ENCODE data around the gene POP4. TPM values are rescaled to one million over a fixed set of nuclear protein-coding genes. Genes with fewer than 3 reads are reported as not detected.
A peak's percentile ranks its signal among the peaks of the same experiment; 100 is the strongest.

The POP4 gene
- polyA plus RNA-seq, 1 donor: 43.7 TPM

DNA sequence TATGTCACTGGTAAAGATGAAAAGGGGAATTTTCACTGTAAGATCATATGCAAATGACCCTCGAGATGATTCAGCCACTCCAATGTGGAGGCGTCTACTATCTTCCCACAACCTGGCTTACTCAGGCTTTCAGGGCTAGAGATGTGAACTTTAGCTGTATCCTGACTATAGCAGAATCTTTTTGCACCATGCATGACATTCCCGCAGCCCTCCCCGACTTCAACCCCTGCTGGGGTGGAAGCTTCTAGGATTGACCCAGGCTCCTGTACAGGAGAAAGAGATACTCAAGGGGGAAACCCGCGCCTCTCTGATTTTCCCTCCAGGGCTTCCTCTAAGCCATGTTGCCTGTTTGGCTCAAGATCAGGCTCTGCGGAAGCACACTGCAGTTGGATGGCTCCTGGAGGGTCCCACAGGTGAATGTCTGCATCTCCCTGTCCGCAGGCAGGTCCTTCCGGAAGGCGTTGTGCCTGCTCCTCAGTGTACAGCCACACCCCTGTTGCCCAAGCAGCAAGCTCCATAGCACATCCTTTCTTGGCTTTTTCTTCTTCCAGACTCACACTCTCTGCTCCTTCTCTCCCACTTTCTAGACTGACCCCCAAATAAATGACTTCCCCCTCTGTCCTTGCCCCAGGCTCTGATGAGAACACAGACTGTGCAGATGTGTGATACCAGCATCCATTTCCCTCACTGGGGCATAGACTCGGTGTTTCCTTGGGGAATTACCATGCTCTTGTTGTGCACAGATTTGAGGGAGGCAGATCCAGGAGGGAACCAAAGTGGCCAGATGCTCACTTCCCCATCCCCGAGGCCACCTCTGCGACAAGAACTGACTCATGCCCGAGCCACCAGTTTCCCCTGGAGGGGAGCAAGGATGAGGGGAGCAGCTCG, 29.1 kb upstream of the POP4 start:
- no peak for DNase-seq

GRCh38 chr19:29577649-29577963, 28.5 kb upstream of the POP4 start:
- DNase-seq: no peak

GRCh38 chr19:29578349-29578748, 27.7 kb upstream of the POP4 start:
- no peak for DNase-seq

- DNase-seq: no peak
These were observed 26.7 kb upstream of the POP4 start for GRCh38 chr19:29579308-29579910.

DNA sequence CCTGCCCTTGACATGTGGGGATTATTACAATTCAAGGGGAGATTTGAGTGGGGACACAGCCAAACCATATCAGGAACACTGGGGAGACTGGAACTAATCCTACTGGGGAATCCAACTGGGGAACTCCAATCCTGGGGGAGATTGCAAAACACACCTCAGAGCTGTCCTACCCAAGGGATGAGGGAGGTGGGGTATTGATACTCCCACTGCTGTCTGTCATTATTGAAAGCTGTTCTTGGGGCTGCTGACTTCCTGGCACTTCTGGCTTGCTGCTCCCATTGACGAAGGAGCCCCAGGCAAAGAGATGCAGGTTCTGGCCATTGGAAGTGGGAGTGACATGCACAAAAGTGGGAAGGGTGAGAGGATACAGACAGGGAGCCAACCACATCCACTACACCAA, 24.7 kb upstream of the POP4 start:
- DNase-seq: no peak

GRCh38 chr19:29583196-29583999, 22.7 kb upstream of the POP4 start:
- no peak for DNase-seq

DNA sequence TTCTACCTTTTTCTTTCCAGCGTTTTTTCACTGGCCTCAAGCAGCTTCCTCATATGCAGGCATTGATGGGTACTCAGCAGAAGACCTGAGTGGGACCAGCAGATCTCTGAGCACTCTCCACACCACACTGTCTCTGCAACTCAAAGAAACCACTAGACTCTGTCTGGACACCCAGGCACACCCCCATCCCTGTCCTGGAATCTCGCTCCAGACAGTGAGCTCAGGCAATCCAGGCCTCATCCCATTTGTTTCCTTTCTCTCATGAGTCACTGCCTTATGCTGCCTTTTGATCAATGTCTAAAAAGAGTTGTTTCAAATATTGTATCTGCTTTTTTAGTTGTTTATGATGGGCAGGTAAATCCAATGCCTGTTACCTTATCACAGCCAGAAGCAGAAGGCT, 19.7 kb upstream of the POP4 start:
- no peak for DNase-seq

- no peak for DNase-seq
These were observed 19.0 kb upstream of the POP4 start for GRCh38 chr19:29587059-29587458.

- DNase-seq: no peak
These were observed 18.5 kb upstream of the POP4 start for GRCh38 chr19:29587518-29587986.

DNA sequence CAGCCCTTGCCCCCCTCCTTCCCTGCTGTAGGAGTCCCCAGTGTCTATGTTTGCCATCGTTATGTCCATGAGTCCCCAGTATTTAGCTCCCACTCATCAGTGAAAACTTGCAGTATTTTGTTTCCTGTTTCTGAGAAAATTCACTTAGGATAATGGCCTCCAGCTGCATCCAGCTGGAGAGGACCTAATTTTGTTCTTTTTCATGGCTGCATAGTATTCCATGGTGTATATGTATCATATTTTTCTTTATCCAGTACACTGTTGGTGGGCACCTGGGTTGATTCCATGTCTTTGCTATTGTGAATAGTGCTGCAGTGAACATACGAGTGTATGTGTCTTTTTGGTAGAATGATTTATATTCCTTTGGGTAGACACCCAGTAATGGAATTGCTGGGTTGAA, 18.0 kb upstream of the POP4 start:
- DNase-seq: no peak

- no peak for DNase-seq
These were observed 15.8 kb upstream of the POP4 start for GRCh38 chr19:29590278-29590677.

GRCh38 chr19:29591670-29592069, 14.4 kb upstream of the POP4 start:
- DNase-seq: no peak

- no peak for DNase-seq
These were observed 12.2 kb upstream of the POP4 start for GRCh38 chr19:29593869-29594268.

GRCh38 chr19:29596080-29596727, 9.9 kb upstream of the POP4 start:
- no peak for DNase-seq

DNA sequence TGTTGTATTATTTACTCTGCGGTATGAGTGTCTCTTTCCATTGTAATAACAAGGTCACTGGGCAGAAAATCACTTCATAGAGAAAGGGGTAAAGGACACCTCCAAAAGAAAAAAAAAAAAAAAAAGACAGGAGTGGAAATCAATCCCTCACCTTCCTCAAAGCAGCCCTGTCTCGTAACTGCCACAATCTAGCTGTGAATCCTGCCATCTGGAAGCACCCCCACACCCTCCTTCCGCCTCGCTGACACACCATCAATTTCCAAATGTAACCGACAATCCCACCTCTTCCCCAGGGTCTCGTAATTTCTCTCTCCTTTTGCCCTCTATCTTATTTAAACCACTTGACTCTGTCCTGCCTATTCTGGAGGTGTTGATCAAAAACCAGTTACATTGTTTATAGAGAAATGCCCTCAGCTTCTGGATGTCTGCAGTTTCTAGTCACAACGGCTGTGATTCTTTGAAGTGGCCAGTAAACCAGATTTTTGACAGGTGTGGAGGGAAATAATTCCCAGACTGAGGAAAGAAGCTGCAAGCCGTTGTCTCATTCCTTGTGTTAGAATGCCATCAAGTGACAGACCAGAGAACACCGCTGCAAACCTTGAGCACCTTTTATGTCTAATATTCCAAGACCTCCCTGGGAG, 9.1 kb upstream of the POP4 start:
- DNase-seq: no peak

GRCh38 chr19:29598036-29598435, 8.0 kb upstream of the POP4 start:
- DNase-seq: no peak

GRCh38 chr19:29598496-29598895, 7.6 kb upstream of the POP4 start:
- no peak for DNase-seq

DNA sequence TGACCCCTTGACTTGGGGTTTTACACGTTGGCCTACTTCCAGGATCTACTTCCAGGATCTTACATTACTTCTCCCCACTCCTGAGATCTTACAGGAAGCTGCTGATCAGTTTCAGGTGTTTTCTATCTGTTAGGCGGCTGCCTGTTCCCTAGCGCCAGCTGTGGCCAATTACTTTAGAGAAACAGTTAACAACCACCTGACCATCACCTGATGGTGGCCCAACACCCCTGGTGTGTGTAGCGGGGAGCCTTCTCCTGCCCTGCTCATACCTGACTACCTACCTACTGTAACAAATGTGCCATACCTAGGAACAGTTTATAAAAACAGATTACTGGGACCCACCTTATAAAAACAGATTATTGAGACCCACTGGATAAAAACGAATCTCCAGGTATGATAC, 2.8 kb upstream of the POP4 start:
- DNase-seq: no peak

DNA sequence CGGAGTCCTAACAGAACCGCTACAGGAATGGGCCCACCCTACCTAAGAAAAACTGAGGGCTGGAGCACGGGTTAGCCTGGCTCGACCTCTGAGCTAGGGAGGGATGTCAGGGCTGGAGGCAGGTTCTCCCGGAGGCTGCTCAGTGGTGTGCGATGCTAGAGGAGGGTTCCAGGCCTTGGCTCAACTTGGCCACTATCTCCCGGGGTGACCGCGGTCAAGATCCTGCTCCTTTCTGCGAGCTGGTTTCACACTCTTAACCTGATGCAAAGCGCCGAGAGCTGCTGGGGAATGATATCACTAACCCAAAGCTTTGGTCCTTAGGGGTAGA, 301 bp downstream of the POP4 start:
- no peak for DNase-seq

DNA sequence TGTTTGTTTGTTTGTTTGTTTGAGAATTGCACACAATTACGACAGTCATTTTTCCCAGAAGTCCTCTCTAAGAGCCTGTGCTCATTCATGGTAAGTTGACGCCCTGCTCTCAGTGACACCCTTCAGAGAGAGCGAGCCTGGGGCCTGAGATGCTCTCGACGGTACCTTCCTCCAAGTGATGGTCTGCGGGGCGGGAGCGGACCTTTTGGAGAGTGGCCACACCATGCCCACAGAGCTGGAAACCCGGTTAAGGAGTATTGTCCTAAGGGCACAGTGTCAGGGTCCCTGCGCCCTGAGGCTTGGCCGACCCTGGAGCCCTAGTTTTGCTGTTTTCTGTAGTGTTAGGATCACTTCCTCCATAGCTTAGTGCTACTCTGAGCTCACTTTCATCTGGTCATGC, 3.6 kb downstream of the POP4 start:
- no peak for DNase-seq

GRCh38 chr19:29610213-29610573, 4.1 kb downstream of the POP4 start:
- DNase-seq: no peak

- peak; percentile 82 for DNase-seq
These were observed 4.6 kb downstream of the POP4 start for GRCh38 chr19:29610574-29611271.

Data from hindlimb muscle (tissue), 1 donor.